Measurements from ENCODE around the gene ARF3.

Gene ARF3

GRCh38 chr12:48981757-48982157, 24.5 kb upstream of the ARF3 start:
- no peak for DNase-seq (ENCODE audit: low read depth in 2 of 2)
- TF ChIP-seq CTCF (IDR thresholded peaks at IDR 0.05; ENCODE audit: low read depth, low read length), result no peak
- H3K4me3 ChIP-seq (replicated peaks in 1 of 2; ENCODE audit: low read depth in 2 of 2, low read length in 2 of 2), result no peak overlapping the region

- TF ChIP-seq CTCF (IDR thresholded peaks at IDR 0.05; ENCODE audit: low read depth, low read length), result peak; percentile 17
- no peak overlapping the region for H3K4me3 ChIP-seq (replicated peaks in 1 of 2; ENCODE audit: low read depth in 2 of 2, low read length in 2 of 2)
- DNase-seq (ENCODE audit: low read depth in 2 of 2), result no peak
Observed at GRCh38 chr12:48980953-48981756, 23.9 kb upstream of the ARF3 start.

GRCh38 chr12:48980389-48980952, 23.2 kb upstream of the ARF3 start:
- TF ChIP-seq CTCF (IDR thresholded peaks at IDR 0.05; ENCODE audit: low read depth, low read length), result no peak
- DNase-seq (ENCODE audit: low read depth in 2 of 2), result no peak
- H3K4me3 ChIP-seq (replicated peaks in 1 of 2; ENCODE audit: low read depth in 2 of 2, low read length in 2 of 2), result no peak overlapping the region

GRCh38 chr12:48979602-48980388, 22.5 kb upstream of the ARF3 start:
- peak overlapping the region in 1 of 2 donors; percentile 13 for H3K4me3 ChIP-seq (replicated peaks in 1 of 2; ENCODE audit: low read depth in 2 of 2, low read length in 2 of 2)
- no peak for DNase-seq (ENCODE audit: low read depth in 2 of 2)

GRCh38 chr12:48978741-48979601, 21.7 kb upstream of the ARF3 start:
- H3K4me3 ChIP-seq (replicated peaks in 1 of 2; ENCODE audit: low read depth in 2 of 2, low read length in 2 of 2), result peak overlapping the region in 1 of 2 donors; percentile 13
- no peak for DNase-seq (ENCODE audit: low read depth in 2 of 2)

More at GRCh38 chr12:48979602-48980388, 22.5 kb upstream of the ARF3 start:
- no peak for TF ChIP-seq CTCF (IDR thresholded peaks at IDR 0.05; ENCODE audit: low read depth, low read length)

More at GRCh38 chr12:48978741-48979601, 21.7 kb upstream of the ARF3 start:
- no peak for TF ChIP-seq CTCF (IDR thresholded peaks at IDR 0.05; ENCODE audit: low read depth, low read length)
